ENCODE results near the gene PITHD1. TPM values are rescaled to one million over a fixed set of nuclear protein-coding genes. Genes with fewer than 3 reads are reported as not detected.
"Not testable (repeated sequence)": the region's sequence is repeated elsewhere in the genome, so short reads cannot be mapped to it uniquely, and the experiment has no call there.

Gene PITHD1, protein sequence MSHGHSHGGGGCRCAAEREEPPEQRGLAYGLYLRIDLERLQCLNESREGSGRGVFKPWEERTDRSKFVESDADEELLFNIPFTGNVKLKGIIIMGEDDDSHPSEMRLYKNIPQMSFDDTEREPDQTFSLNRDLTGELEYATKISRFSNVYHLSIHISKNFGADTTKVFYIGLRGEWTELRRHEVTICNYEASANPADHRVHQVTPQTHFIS
- 33.6 and 37.6 TPM in 2 replicates for total RNA-seq

DNA sequence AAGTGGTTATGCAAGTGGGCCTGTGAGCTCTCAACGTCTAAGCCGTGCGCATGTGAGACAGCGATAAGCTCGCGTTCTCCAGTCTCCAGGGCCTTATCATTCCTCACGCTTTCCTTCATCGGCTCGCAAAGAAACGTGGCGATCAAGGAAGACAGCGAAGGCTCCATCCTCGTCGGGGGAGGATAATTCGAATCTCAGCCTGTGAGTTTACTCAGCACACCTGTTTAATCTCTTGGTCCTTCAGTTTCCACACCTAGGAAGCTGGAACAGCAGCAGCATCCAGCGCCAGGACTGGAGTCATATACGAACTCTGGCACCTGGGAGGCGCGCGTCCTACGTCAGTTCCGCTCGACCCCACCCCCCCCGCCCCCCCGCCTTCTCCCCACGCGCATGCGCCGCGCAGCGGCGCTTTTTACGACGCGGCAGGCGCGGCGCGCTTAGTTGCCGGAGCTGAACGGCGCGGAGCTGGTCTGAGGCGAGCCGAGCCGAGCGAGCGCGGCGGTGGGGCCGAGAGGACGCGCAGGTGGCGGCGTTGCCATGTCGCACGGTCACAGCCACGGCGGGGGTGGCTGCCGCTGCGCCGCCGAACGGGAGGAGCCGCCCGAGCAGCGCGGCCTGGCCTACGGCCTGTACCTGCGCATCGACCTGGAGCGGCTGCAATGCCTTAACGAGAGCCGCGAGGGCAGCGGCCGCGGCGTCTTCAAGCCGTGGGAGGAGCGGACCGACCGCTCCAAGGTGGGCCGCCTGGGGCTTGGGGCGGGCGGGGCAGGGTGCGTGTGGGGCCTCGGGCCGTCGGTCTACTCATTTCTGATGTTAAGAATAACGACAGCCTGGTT is at the start of gene PITHD1:
PITHD1 (plus strand) TSS at position 440 of the 836 bp plus-strand sequence; CDS start at position 538, 98 bp downstream.
- no peak for DNase-seq (ENCODE audit: low read depth)
- TF ChIP-seq, protein P1, sequence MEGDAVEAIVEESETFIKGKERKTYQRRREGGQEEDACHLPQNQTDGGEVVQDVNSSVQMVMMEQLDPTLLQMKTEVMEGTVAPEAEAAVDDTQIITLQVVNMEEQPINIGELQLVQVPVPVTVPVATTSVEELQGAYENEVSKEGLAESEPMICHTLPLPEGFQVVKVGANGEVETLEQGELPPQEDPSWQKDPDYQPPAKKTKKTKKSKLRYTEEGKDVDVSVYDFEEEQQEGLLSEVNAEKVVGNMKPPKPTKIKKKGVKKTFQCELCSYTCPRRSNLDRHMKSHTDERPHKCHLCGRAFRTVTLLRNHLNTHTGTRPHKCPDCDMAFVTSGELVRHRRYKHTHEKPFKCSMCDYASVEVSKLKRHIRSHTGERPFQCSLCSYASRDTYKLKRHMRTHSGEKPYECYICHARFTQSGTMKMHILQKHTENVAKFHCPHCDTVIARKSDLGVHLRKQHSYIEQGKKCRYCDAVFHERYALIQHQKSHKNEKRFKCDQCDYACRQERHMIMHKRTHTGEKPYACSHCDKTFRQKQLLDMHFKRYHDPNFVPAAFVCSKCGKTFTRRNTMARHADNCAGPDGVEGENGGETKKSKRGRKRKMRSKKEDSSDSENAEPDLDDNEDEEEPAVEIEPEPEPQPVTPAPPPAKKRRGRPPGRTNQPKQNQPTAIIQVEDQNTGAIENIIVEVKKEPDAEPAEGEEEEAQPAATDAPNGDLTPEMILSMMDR (IDR thresholded peaks at IDR 0.05; ENCODE audit: insufficient read depth, low read length, poor library complexity, severe bottlenecking): no peak
- no peaks in the 10 kb centered on the region for H3K36me3 ChIP-seq (ENCODE audit: control insufficient read depth, insufficient read depth, low read length)
- H3K4me3 ChIP-seq (ENCODE audit: low read depth, low read length): peak within 1 kb of the TSS; percentile 56
- no peaks in the 10 kb centered on the region for H3K27me3 ChIP-seq (ENCODE audit: control insufficient read depth, insufficient read depth, low read length)

DNA sequence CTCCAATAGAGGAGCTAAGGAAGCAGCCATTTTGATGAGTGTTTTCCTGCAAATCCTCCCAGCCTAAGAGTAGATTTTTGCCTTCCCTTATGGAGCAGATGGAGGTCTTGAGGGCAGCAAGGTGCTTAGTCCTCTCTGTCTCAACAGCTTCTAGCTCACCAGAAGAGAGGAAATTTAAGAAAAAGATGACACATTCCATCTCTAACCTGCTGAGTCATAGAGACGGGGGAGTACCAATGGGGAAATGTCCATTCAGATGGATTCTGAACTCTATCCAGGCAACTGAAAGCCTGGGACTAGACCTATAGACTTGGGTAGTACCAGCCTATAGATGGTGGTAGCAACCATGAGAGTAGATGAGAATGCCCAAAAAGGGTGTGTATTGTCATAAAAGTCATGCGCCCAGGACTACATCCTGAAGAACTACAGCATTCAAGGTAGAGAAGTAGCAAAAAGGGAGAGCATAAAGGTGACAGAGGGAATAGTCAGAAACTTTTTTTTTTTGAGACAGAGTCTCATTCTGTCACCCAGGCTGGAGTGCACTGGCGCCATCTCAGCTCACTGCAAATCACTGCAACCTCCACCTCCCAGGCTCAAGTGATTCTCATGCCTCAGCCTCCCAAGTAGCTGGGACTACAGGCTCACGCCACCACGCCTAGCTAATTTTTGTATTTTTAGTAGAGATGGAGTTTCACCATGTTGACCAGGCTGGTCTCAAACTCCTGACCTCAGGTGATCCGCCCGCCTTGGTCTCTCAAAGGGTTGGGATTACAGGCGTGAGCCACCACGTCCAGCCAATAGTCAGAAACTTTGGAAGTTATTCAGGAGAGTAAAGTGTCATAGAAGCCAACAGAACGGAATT is 45.6 kb upstream of the PITHD1 start:
- TF ChIP-seq, protein P1 (IDR thresholded peaks at IDR 0.05; ENCODE audit: insufficient read depth, low read length, poor library complexity, severe bottlenecking): no peak
- no peaks in the 10 kb centered on the region for H3K36me3 ChIP-seq (ENCODE audit: control insufficient read depth, insufficient read depth, low read length)
- no peak overlapping the region for H3K4me3 ChIP-seq (ENCODE audit: low read depth, low read length)
- no peaks in the 10 kb centered on the region for H3K27me3 ChIP-seq (ENCODE audit: control insufficient read depth, insufficient read depth, low read length)
- no peak for DNase-seq (ENCODE audit: low read depth)

DNA sequence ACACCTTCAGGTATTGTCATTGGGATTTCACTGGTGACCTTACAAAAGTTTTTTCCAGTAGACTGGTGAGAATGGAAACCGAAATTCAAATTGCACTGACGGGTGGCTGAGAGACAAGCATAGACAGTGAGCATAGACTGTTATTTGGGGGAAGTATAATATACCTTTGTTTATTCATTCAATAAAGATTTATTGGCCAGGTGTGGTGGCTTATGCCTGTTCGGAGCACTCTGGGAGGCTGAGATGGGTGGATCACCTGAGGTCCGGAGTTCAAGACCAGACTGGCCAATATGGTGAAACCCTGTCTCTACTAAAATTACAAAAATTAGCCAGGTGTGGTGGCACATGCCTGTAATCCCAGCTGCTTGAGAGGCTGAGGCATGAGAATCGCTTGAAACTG is 44.9 kb upstream of the PITHD1 start:
- not testable (repeated sequence) for DNase-seq (ENCODE audit: low read depth); H3K4me3 ChIP-seq (ENCODE audit: low read depth, low read length); H3K36me3 ChIP-seq (ENCODE audit: control insufficient read depth, insufficient read depth, low read length); H3K27me3 ChIP-seq (ENCODE audit: control insufficient read depth, insufficient read depth, low read length)

DNA sequence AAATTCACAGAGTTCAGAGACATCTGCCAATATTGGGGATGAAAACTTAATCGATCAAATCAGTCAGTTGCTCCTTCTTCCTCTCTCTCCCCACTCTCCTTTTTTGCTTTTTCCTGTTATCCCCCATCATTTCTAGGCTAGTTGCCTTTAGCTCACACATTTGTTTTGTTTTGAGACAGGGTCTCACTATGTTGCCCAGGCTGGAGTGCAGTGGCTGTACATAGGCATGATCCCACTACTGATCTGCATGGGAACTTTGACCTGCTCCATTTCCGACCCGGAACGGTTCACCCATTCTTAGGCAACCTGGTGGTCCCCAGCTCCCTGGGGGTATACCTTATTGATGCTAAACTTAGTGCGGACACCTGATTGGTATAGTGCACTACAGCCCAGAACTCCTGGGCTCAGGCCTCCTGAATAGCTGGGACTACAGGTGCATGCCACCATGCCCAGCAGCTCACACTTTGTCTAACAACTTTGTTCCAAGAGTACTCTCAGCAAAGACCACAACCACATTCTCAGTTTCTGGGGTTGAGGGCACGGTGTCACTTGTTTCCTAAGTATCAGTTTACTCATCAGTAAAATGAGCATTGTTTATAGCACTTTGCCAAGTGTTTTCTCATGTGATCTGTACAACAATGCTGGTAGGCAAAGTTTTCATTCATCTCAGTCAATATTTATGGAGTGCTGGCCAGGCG is 41.6 kb upstream of the PITHD1 start:
- no peaks in the 10 kb centered on the region for H3K27me3 ChIP-seq (ENCODE audit: control insufficient read depth, insufficient read depth, low read length)
- H3K36me3 ChIP-seq (ENCODE audit: control insufficient read depth, insufficient read depth, low read length): no peaks in the 10 kb centered on the region
- H3K4me3 ChIP-seq (ENCODE audit: low read depth, low read length): no peak overlapping the region
- TF ChIP-seq, protein P1 (IDR thresholded peaks at IDR 0.05; ENCODE audit: insufficient read depth, low read length, poor library complexity, severe bottlenecking): no peak
- no peak for DNase-seq (ENCODE audit: low read depth)

DNA sequence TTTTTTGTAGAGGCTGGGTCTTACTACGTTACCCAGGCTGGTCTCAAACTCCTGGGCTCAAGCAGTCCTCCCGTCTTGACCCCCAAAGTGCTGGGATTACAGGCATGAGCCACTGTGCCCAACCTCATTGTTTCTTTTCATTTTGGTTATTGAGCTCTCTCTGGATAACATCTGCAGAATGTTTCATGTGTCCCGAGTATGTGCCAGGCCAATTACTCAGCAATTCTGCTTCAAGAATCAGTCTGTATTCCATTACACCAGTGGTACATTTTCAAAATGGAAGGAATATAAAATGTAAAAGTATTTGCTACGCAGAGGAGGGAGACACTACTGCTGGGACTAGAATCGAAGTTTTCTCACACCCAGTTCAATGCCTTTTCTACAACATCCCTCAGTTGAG is 36.6 kb upstream of the PITHD1 start:
- no peak for DNase-seq (ENCODE audit: low read depth)
- Histone ChIP-seq H3K4me3 (ENCODE audit: low read depth, low read length) (no peak overlapping the region), H3K36me3 (ENCODE audit: control insufficient read depth, insufficient read depth, low read length) (no peaks in the 10 kb centered on the region), H3K27me3 (ENCODE audit: control insufficient read depth, insufficient read depth, low read length) (no peaks in the 10 kb centered on the region)
- TF ChIP-seq, protein P1 (IDR thresholded peaks at IDR 0.05; ENCODE audit: insufficient read depth, low read length, poor library complexity, severe bottlenecking): no peak
